HG03066 (cell line): ENCODE data around the gene ANKK1.

ENCODE experiments used
- ATAC-seq: cut with Tn5 transposase; IDR thresholded peaks from one replicate; pipeline ENCODE4 v1.9.1; 2021; ENCODE audit warnings: low read depth; ENCODE audit not compliant: unreplicated experiment

Gene ANKK1

DNA sequence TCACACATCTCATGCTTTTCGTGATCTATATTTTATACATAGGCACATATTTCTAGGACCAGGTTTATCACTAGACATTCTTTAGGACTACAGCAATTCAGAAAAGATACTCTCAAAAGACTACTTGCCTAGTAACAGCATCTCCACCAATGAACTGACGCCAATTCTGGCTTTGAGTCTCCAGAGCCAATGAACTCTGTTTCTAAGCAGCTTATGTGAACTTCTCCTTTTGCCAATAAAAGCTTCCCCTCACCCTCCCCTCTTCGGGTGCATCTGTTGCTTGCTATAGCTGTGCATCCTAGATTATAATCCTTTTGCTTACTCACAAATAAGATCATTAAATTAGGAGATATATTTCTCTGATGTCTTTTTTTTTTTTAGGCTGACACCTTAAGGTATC, 11.4 kb upstream of the ANKK1 start:
- ATAC-seq: no peak

DNA sequence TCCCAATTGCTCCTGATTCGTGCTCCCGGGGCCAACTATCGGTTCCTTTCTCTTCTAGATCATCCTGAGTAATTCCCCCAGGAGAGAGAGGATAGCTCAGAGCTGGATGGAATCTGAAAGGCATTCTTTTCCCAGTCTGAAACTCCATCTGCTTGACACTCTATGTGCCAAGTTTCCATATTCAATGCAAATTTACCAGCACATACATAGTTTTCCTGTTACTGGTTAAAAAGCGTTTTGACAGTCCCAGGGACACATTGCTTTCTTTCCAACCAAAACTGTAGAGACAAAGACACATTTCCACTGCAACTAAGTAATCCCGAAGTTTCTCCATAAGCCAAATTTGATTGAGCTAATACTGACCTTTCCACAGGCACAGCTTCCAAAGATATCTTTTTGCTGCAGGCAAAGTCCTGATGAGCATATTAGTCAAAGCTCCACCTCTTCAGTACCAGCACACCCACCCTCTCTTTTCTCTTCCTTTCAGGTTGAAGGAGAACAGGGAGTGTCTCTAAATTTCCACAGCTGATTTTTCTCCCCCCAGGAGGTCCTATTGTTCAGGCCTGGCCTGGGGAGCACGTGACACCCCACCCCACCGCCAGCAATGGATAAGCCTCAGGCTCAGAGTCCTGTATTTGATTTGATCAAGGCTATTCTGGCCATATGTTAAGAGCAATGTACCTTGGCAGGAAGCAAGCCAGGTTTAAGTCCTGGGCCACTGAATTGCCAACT, 9.7 kb upstream of the ANKK1 start:
- no peak for ATAC-seq

DNA sequence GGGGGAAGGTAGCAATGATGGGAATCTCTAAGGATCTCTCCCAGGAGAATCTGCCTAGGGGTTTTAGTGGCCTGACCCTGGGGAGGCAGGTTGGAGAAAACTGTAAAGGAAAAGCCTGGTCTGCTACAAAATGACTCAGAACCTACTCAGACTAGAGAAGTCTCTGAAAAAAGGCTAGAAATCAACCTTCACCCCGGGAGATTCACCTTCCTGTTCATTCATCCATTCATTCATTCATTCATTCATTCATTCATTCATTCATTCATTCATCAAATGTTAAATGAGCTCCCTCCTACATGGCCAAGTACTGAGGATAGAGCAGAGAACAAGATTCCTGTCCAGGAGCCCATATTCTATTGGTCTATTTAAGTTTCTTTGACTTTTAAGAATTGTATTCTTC, 8.9 kb upstream of the ANKK1 start:
- no peak for ATAC-seq

DNA sequence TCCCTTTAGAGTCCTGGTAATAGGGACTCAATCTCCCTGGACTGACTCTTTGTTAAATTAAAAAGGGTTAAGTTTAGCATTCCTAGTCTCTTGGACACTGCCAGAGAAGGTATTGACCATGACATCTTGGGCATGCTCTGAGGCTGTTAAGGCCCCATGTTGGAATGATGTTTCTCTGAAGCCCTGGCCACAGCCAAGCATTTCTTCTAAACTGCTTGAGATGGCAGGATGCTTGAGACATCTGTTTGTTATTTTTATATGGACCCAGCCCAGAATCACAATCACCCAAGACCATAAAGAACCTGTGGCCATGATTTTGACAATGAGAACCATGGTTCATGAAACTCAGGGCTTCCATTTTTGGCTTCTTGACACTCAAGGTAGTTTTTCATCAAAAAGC, 5.5 kb upstream of the ANKK1 start:
- ATAC-seq: no peak

DNA sequence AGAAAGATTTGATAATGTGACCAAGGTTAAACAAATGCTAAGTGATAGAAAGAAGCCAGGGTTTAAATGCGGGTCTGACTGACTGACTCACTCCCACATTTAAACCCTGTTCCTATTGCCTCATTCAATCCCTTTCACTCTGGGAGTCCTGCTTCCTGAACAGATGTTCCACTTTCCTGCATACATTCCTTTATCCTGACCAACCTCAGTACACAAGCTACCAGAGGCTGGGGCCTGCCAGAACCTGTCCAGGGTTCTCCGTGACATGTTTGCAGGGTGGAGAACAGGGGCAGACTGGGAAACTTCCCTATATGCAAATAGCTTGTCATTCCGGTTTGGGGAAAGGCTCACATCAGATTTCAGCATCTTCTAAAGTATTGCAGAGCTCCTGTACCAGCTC, 3.0 kb upstream of the ANKK1 start:
- no peak for ATAC-seq

DNA sequence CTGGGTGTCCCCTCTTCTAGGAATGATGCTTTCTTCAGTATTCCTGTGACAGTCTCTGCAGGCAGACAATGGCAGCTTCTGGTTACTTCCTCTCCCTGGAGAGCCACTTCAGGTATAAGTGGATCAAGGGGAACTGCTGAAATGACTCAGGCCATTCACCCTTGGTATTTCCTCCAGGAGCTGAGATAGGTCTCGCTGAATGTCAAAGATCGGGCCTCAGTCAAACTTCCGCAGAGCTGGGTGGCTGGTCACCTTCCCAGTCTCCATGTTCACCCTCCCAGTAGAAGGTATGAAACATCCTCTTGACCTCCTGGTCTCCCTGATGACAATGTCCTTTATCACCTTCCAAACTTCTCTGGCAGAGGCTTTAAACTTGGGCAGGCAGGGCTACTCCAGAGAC, 1.8 kb upstream of the ANKK1 start:
- no peak for ATAC-seq

DNA sequence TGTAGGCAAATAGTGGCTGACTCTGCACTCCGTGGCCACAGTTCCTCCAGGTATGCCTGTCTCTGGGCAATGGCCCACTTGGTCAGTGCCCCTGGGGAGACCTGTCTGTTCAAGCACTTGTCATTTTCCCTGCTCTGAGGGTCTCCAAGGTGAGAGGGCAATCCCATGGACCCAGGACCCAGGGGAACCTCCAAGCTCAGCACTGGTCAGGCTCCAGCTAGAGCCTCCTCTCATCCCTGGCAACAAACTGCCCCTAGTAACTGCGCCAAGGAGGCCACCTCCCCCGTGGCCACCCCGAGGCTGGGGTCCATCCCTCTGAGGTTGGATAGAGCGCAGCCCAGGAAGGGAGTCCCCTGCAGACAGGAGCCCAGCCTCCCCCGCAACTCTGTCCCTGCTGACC, 713 bp upstream of the ANKK1 start:
- ATAC-seq: no peak

DNA sequence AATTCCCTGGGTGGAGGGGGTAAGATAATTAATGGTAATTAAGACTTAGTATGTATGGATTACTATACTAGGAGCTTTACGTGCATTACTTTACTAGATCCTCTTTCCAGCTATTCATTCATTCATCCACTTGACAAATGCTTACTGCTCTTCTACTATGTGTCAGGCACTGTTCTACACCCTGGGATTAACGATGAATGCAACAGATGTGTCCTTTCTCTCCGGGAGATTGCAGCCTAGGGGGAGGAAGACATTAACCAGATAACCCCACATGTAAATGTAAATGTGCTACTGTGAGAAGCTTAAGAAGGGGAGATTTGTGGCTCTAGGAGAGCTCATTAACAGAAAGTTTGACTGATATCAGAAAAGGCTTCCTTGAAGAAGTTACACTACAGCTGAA, 1.7 kb downstream of the ANKK1 start:
- ATAC-seq: no peak

DNA sequence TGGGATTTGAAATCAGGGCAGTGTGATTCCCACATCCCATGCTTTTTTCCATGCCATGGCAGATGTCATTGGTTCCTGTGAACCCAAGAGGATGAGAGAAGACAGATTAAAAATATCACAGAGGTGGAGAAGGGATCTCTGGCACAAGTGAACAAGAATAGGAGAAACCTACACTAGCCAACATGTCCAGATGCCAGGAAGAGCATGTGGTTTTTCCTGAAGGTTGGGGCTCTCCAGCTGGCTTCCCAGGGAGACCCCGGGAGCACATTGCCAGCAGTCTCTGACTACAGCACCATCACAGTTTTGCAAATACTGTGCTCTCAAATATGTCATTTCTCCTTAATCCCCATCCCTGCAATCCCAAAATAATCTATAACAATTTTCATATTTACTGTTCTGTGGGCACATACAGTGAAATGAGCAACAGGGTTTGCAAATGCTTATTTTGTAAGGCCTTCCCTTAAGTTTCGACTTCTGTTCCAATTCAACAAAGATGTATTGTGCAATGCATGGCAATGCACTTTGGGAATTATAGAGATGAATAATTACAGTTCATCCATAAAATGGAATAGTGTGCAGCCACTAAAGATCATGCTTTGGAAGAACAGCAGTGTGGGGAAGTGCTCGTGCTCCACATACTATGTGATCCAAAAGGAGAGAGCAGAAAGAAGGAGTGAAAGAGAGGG, 4.8 kb downstream of the ANKK1 start:
- ATAC-seq: no peak

DNA sequence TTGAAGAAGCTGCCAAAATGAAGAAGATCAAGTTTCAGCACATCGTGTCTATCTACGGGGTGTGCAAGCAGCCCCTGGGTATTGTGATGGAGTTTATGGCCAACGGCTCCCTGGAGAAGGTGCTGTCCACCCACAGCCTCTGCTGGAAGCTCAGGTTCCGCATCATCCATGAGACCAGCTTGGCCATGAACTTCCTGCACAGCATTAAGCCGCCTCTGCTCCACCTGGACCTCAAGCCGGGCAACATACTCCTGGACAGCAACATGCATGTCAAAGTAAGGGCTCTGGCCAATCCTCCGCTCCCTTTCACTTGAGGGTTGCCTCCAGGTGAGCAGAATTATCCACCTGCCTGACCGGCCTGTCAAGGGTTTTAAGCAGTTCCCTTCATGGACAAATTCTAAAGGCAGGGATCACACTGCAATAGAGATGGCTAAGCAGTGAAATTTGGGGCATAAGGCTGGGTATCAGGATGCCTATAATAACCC, 6.0 kb downstream of the ANKK1 start:
- ATAC-seq: no peak

DNA sequence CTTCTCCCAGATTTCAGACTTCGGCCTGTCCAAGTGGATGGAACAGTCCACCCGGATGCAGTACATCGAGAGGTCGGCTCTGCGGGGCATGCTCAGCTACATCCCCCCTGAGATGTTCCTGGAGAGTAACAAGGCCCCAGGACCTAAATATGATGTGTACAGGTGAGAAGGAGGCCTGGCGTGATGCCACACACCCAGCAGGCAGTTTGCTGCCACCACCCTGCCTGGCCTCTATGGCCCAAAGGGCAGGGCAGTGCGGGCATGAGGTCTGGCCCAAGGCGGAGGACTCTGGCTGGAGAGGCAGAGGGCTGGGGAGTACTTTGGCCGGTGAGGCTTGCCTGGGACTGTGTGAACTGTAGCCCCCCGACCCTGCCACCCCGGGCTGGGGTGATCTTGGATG, 7.3 kb downstream of the ANKK1 start:
- ATAC-seq: no peak

DNA sequence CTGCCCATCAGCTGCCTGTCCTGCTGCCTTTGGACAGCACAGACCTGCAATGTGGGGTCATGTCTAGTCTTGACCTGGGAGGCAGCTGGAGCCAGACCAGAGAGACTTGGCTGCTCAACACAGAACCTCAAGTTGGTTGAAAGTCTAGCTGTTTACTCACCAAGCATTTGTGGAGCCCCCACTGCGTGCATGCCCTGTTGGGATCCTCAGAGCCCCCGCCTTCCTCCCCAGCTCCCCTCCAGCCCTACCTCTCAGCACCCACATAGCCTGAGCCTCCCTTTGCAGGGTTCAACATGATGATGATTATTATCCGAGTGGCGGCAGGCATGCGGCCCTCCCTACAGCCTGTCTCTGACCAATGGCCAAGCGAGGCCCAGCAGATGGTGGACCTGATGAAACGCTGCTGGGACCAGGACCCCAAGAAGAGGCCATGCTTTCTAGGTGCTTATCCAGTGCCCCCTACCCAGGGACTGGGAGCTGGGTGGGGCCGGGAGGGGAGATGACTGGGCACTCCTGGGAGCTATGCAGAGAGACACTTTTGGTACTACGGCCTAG, 8.3 kb downstream of the ANKK1 start:
- ATAC-seq: no peak

DNA sequence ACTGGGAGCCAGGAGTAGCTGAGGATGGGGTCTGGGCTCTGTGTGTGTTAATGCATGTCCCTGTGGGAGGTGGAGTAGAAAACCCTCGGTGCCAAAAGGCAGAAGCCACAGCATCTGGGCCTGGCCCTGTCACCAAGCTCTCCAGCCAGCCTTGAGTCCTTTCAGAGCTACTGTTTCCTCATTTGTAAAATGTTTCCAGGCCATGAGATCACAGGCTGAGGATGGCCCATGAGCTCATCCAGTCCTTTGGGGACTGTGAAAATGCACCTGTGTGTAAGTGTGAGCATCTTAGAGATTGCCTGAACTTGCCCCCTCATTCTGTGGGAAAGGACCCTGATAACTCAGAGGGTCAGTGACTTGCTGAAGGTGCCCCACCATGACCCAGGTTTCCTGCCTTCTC, 9.1 kb downstream of the ANKK1 start:
- ATAC-seq: no peak

DNA sequence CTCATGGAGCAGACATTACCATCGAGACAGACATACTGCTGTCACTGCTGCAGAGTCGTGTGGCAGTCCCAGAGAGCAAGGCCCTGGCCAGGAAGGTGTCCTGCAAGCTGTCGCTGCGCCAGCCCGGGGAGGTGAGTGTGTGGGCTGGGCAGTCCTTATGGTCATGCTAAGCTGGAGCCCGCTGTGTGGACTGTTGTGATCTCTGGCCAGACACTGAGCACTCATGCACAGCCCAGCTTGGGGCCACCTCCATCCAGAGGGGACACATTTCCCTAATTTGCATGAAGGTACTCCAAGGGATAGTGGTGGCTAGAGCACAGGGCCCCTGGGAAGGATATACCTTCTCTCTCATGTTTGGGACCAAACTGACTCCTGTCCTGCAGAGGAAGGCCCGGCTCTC, 9.6 kb downstream of the ANKK1 start:
- ATAC-seq: no peak

DNA sequence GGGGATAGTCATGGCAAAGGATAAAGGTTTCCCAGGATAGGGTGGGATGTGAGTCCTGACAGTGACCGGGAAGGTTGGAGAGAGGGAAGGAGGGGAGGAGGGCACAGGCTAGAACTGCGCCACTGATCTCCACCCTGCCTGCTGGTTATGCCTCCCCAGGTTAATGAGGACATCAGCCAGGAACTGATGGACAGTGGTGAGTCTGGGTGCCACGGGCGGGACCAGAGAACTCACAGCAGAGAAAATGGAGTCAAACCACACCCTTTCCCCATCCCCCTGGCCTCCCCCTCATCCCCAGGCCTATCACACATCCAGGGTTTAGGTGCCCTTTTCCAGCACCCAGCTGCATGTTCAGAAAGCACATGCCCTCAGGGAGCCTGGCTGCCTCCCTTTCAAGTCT, 10.2 kb downstream of the ANKK1 start:
- no peak for ATAC-seq

DNA sequence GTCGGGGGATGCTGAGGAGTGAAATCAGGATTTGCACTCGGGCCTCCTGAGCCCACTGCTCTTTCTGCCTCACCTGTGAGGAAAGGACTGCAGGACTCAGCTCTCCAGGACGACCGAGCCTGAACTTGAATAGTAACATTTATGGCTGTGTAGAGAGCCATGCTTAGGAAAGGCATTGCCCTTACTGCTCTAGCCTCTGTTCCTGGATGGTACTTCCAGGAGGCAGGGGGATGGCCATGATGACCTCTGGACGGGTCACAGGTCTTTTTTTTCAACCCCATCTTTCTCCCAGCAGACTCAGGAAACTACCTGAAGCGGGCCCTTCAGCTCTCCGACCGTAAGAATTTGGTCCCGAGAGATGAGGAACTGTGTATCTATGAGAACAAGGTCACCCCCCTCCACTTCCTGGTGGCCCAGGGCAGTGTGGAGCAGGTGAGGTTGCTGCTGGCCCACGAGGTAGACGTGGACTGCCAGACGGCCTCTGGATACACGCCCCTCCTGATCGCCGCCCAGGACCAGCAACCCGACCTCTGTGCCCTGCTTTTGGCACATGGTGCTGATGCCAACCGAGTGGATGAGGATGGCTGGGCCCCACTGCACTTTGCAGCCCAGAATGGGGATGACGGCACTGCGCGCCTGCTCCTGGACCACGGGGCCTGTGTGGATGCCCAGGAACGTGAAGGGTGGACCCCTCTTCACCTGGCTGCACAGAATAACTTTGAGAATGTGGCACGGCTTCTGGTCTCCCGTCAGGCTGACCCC, 11.3 kb downstream of the ANKK1 start:
- ATAC-seq: no peak

DNA sequence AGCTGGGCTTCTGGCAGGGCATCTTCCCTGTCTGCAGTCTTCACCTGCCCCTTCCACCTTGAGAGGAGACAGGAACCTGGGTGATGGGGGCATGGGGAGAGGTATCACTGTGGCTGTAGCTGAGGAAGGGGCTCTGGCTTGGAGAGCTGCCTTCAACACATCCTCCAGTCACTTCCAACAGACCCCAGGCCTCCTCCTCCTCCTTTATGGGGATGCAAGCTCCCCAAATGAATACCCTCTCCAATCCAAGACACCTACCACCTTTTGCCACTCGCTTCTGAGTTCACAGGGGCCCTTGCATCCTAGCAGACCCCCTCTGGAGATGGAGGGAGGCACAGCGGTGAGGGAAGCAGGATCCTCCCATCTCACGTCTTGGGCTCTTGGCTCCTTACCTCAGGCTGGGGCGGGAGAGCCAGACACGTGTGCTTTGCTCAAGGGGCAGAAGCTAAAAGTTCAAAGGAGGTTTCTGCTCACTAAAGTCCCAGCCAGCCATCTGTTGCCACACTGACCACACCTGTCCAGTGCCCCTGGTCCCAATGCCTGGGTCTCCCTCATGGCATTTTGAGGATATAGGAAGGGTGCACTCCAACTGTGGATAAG, 13.2 kb downstream of the ANKK1 start:
- no peak for ATAC-seq

DNA sequence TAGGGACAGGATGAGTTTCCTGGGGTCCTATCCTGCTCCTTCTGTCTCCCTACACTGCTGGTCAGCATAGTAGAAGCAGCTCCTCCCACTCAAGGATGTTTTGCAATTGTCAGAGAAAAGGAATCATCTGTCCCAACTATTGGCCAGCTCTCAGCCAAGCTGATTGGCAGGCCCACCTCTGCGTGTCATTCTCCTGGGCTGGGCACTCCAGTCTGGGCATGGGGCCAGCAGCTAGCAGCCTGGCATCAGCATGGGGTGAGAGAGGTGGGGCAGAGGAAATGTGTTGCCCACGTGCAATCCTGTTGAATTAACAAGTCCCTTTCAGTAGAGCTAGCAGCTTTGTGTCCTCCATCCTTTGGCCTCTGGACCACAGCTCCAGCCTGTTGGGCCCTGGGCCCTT, 14.1 kb downstream of the ANKK1 start:
- ATAC-seq: no peak

DNA sequence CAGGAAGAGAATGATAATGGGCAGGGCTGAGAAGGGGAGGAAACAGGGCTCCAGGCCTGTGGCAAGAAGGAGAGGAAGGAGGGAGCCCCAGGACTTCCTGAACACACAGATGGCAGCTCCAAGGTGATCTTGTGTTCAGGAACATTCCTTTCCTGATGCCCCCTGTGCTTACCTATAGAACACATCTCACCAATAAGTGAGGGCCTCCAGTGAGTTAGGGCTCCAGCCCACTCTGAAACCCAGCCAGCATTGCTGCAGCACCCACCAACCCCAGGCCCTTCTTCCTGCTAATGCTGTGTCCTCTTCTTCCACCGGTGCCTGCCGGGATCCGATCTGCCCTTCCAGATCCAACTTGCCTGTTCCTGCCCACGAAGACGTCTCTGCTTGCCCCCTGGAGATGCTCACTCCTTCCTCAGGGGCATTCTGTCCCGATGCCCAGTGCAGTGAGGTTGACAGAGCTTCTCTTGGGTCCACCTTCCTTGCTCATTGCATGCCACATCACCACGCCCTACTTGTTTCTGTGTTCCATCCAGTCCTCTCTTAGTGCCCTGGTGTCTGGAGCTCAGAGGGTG, 17.4 kb downstream of the ANKK1 start:
- no peak for ATAC-seq

DNA sequence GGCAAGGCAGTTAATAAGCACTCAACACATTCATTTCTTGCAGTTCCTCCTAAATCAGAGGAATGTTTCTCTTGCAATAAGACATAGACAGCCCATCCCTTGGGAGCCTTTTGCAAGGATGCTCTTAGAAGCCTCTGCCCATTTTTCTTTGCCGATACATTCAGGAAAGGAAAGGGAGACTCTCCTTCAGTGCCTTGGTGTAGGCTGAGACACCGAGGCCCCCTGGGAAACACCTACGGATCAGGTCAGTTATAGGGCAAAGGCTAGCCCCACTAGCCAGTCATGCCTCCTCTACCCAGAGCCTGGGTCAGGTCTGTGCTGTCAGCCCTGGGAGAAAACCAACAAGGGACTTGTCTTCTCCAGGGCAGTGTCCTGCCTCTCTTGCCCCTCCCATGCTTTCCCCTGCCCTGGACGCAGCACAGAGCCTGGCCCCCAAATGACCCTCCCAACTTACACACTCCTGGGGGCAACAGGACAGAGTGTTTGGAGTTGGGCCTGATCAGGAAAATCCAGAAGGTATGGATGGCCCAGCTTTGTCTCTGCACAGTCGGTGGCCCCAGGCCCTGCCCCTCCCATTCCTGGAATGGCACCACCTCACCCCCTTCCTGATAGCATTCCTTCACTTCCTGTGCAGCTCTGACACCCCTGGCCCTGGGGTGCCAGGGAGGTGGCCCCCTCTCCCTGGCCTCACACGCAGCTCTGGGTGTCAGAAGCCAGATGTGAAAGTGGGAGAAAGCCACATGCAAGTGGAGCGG, 18.3 kb downstream of the ANKK1 start:
- ATAC-seq: no peak
